WERI-Rb-1 (cell line): ENCODE measurements around the gene GPC5.

Source experiments
- DNase-seq: peaks from one replicate; pipeline ENCODE4 v3.0.0-alpha.2; 2020
- H3K27ac ChIP-seq: fragments of 250-450 bp; sonication (Bioruptor Pico); 2 replicates; pipeline ENCODE4 v1.5.1; 2020; ENCODE audit warnings: mild to moderate bottlenecking, moderate library complexity
- H3K27me3 ChIP-seq: fragments of 250-450 bp; sonication (Bioruptor Pico); 2 replicates; pipeline ENCODE4 v1.5.1; 2021; ENCODE audit warnings: mild to moderate bottlenecking, low read depth, moderate library complexity; ENCODE audit not compliant: insufficient read depth, severe bottlenecking
- H3K36me3 ChIP-seq: fragments of 250-450 bp; sonication (Bioruptor Pico); 2 replicates; pipeline ENCODE4 v1.5.1; 2020; ENCODE audit warnings: mild to moderate bottlenecking, moderate library complexity
- H3K4me3 ChIP-seq: 2 replicates; pipeline ENCODE4 v1.5.1; 2011; ENCODE audit warnings: low read depth, mild to moderate bottlenecking, control low read depth, low read length
- H3K9me3 ChIP-seq: fragments of 250-450 bp; sonication (Bioruptor Pico); 2 replicates; pipeline ENCODE4 v1.5.1; 2021; ENCODE audit warnings: mild to moderate bottlenecking, moderate library complexity; ENCODE audit not compliant: severe bottlenecking
- TF ChIP-seq, protein P1 (sequence below): IDR thresholded peaks from 2 replicates; pipeline ENCODE4 v1.5.1; 2011; ENCODE audit warnings: low read depth, mild to moderate bottlenecking, control low read depth, inconsistent platforms, low read length

The GPC5 gene

GRCh38 chr13:92761710-92762109 is 1363.3 kb downstream of the GPC5 start:
- no peak for DNase-seq
- H3K27ac ChIP-seq = no peak overlapping the region
- peaks cover 10% of the 10 kb centered on the region for H3K9me3 ChIP-seq
- no peak overlapping the region for H3K4me3 ChIP-seq
- TF ChIP-seq, protein P1, sequence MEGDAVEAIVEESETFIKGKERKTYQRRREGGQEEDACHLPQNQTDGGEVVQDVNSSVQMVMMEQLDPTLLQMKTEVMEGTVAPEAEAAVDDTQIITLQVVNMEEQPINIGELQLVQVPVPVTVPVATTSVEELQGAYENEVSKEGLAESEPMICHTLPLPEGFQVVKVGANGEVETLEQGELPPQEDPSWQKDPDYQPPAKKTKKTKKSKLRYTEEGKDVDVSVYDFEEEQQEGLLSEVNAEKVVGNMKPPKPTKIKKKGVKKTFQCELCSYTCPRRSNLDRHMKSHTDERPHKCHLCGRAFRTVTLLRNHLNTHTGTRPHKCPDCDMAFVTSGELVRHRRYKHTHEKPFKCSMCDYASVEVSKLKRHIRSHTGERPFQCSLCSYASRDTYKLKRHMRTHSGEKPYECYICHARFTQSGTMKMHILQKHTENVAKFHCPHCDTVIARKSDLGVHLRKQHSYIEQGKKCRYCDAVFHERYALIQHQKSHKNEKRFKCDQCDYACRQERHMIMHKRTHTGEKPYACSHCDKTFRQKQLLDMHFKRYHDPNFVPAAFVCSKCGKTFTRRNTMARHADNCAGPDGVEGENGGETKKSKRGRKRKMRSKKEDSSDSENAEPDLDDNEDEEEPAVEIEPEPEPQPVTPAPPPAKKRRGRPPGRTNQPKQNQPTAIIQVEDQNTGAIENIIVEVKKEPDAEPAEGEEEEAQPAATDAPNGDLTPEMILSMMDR = no peak
- no peaks in the 10 kb centered on the region for H3K27me3 ChIP-seq
- H3K36me3 ChIP-seq = no peaks in the 10 kb centered on the region

- H3K27ac ChIP-seq = no peak overlapping the region
- H3K27me3 ChIP-seq = no peaks in the 10 kb centered on the region
- H3K4me3 ChIP-seq = no peak overlapping the region
- no peak for DNase-seq
- H3K36me3 ChIP-seq = no peaks in the 10 kb centered on the region
- TF ChIP-seq, protein P1 = no peak
- H3K9me3 ChIP-seq = no peaks in the 10 kb centered on the region
Measured at GRCh38 chr13:92767468-92767867, 1369.0 kb downstream of the GPC5 start.

- Histone ChIP-seq H3K9me3 (no peaks in the 10 kb centered on the region), H3K36me3 (no peaks in the 10 kb centered on the region), H3K27ac (no peak overlapping the region), H3K27me3 (no peaks in the 10 kb centered on the region), H3K4me3 (no peak overlapping the region)
- TF ChIP-seq, protein P1 = no peak
- no peak for DNase-seq
Measured at GRCh38 chr13:92768602-92769001, 1370.2 kb downstream of the GPC5 start.

DNA sequence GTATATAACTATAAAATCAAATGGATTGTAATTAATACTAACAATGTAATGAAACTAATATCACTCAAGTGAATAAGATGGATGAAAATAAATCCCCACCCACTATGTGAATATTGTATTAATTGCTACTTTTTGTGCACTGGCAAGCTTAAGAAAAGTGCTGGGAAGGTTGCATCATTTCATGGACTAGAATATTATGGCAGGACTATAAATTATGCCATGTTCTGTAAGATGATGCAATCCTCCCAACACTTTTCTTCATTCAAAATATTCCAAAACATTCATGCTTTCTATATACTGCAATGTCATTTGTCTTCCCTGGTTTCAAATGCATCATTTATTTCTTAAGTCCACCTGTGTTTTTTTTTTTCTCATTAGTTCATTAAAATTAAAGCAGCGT is 1370.6 kb downstream of the GPC5 start:
- H3K27me3 ChIP-seq = no peaks in the 10 kb centered on the region
- TF ChIP-seq, protein P1 = no peak
- H3K27ac ChIP-seq = no peak overlapping the region
- no peak overlapping the region for H3K4me3 ChIP-seq
- DNase-seq = no peak
- H3K36me3 ChIP-seq = no peaks in the 10 kb centered on the region
- H3K9me3 ChIP-seq = no peaks in the 10 kb centered on the region

DNA sequence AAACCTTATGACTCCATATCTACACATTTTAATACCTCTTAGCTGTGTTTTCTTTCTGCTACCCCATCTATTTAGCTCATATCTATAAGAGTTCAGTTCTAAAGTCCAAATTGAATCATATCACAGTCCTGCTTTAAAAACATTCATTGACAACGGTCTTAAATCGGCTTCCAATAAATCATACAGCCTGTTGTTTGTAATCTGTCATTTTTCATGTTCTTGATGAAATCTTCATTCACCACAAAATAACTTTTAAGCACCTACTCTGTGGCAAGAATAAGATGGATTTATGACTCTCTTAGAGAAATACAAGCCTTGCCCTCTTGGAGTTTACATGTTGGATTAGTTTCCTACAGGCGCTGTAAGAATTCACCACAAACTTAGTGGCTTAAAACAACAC is 1377.2 kb downstream of the GPC5 start:
- Histone ChIP-seq H3K36me3 (no peaks in the 10 kb centered on the region), H3K9me3 (no peaks in the 10 kb centered on the region), H3K27ac (no peak overlapping the region), H3K4me3 (no peak overlapping the region), H3K27me3 (no peaks in the 10 kb centered on the region)
- DNase-seq = no peak
- TF ChIP-seq, protein P1 = no peak

DNA sequence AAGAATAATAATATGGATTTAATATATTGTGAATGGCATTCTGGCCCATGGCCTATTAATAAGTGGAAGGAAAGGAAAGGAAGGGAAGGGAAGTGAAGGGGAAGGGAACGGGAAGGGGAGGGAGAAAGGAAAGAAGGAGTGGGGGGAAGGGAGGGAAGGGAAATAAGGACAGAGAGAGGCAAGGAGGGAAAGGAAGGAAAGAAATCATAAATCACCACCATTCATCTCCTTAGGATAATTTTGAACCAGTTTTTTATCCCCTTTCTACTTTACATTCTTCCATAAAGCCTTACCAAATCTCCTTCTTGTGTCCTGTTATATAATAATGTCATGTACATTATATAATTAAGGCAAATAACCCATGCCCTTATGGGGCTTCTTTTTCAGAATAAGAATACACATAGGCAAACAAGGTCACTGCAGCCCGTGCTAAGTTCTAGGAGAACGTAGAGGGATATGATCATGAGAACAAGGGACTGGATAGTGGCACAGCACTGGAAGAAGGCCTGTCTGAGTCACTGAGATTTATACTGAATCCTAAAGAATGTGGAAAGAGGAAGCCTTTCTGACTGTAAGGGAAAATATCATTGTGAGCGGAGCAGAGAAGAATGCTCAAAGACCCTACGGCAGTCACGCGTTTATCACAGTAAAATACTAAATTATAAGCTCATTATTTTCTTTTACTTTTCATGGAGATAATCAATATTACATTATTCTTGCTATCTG is 1383.7 kb downstream of the GPC5 start:
- TF ChIP-seq, protein P1 = no peak
- Histone ChIP-seq H3K27me3 (no peaks in the 10 kb centered on the region), H3K9me3 (no peaks in the 10 kb centered on the region), H3K4me3 (no peak overlapping the region), H3K27ac (no peak overlapping the region), H3K36me3 (no peaks in the 10 kb centered on the region)
- DNase-seq = no peak
